GM23338 (cell line): ENCODE data around the gene MARCHF3. TPM values are rescaled to one million over a fixed set of nuclear protein-coding genes. Genes with fewer than 3 reads are reported as not detected.

ENCODE experiments used
- ATAC-seq: fragments of 200-7000 bp; cut with Tn5 transposase; 3 replicates; pipeline ENCODE4 v1.9.1; 2020
- DNase-seq: peaks from one replicate; pipeline ENCODE4 v3.0.0-alpha.2; 2015; ENCODE audit warnings: low spot score
- H2AFZ ChIP-seq: fragments of 200-600 bp; sonication (generic); 2 replicates; pipeline ENCODE4 v1.8.0; 2016; ENCODE audit warnings: antibody characterized with exemption, mild to moderate bottlenecking, moderate library complexity
- H3F3A ChIP-seq: fragments of 200-600 bp; sonication (generic); replicated peaks from 2 replicates; pipeline ENCODE4 v1.8.0; 2017; ENCODE audit warnings: antibody characterized with exemption, mixed run types, low read depth
- H3K27ac ChIP-seq: fragments of 200-600 bp; sonication (generic); 2 replicates; pipeline ENCODE4 v1.6.1; 2016; ENCODE audit warnings: low read depth
- H3K27me3 ChIP-seq: fragments of 200-600 bp; sonication (generic); 2 replicates; pipeline ENCODE4 v1.8.0; 2016; ENCODE audit warnings: mild to moderate bottlenecking, mixed run types, moderate library complexity; ENCODE audit not compliant: insufficient read depth
- H3K36me3 ChIP-seq: fragments of 200-600 bp; sonication (generic); 2 replicates; pipeline ENCODE4 v1.8.0; 2016; ENCODE audit warnings: mild to moderate bottlenecking; ENCODE audit not compliant: insufficient read depth
- H3K4me1 ChIP-seq: fragments of 200-600 bp; sonication (generic); 2 replicates; pipeline ENCODE4 v1.8.0; 2016; ENCODE audit warnings: mild to moderate bottlenecking, moderate library complexity; ENCODE audit not compliant: insufficient read depth
- H3K4me2 ChIP-seq: fragments of 200-600 bp; sonication (generic); 2 replicates; pipeline ENCODE4 v1.7.1; 2017; ENCODE audit warnings: mixed run types
- H3K4me3 ChIP-seq: fragments of 200-600 bp; sonication (generic); 2 replicates; pipeline ENCODE4 v1.6.1; 2016; ENCODE audit warnings: mixed run types
- H3K79me2 ChIP-seq: fragments of 200-600 bp; sonication (generic); replicated peaks from 2 replicates; pipeline ENCODE4 v1.8.0; 2017; ENCODE audit warnings: mild to moderate bottlenecking; ENCODE audit not compliant: insufficient read depth
- H3K9me2 ChIP-seq: fragments of 200-600 bp; sonication (generic); 2 replicates; pipeline ENCODE4 v1.8.0; 2017; ENCODE audit not compliant: insufficient read depth
- H4K20me1 ChIP-seq: fragments of 200-600 bp; sonication (generic); replicated peaks from 2 replicates; pipeline ENCODE4 v1.8.0; 2017; ENCODE audit warnings: mild to moderate bottlenecking; ENCODE audit not compliant: insufficient read depth
- H3K27ac Mint-ChIP-seq: 2 replicates; pipeline ENCODE4 v1.8.0; 2020; ENCODE audit warnings: inconsistent platforms, mild to moderate bottlenecking, moderate library complexity, mixed read lengths
- H3K27me3 Mint-ChIP-seq: 3 replicates; pipeline ENCODE4 v1.8.0; 2022; ENCODE audit warnings: low read depth, mild to moderate bottlenecking, moderate library complexity, mixed read lengths, inconsistent platforms; ENCODE audit not compliant: insufficient read depth, poor library complexity
- H3K36me3 Mint-ChIP-seq: 3 replicates; pipeline ENCODE4 v1.8.0; 2021; ENCODE audit warnings: low read depth, mild to moderate bottlenecking, inconsistent platforms, moderate library complexity, mixed read lengths
- H3K4me1 Mint-ChIP-seq: 3 replicates; pipeline ENCODE4 v1.8.0; 2020; ENCODE audit warnings: mild to moderate bottlenecking, inconsistent platforms, mixed read lengths
- H3K4me3 Mint-ChIP-seq: 3 replicates; pipeline ENCODE4 v1.8.0; 2021; ENCODE audit warnings: moderate library complexity, mild to moderate bottlenecking, inconsistent platforms, mixed read lengths
- H3K9me3 Mint-ChIP-seq: 3 replicates; pipeline ENCODE4 v1.8.0; 2020; ENCODE audit warnings: moderate library complexity, mild to moderate bottlenecking, inconsistent platforms, mixed read lengths
- CREB1 ChIP-seq: fragments of 250-450 bp; sonication (Bioruptor Pico); IDR thresholded peaks from 2 replicates; pipeline ENCODE4 v1.5.0; 2020; ENCODE audit warnings: low read depth, mild to moderate bottlenecking, moderate library complexity
- CTCF ChIP-seq, 2 experiments: fragments of 200-600 bp in 1 of 2; sonication (generic) in 1 of 2; conservative IDR thresholded peaks; 2 replicates each; pipeline versions ENCODE4 v1.5.1 to v1.6.1; 2016 to 2017; ENCODE audit warnings: antibody characterized with exemption in 2 of 2, low read depth in 2 of 2, mild to moderate bottlenecking in 2 of 2, moderate library complexity in 1 of 2
- ETS1 ChIP-seq: IDR thresholded peaks from 2 replicates; pipeline ENCODE4 v1.6.1; 2016; ENCODE audit warnings: antibody characterized with exemption
- EZH2 ChIP-seq: fragments of 200-600 bp; sonication (generic); IDR thresholded peaks from one replicate; pipeline ENCODE4 v1.8.0; 2017; ENCODE audit warnings: antibody characterized with exemption, mild to moderate bottlenecking, low read depth; ENCODE audit not compliant: unreplicated experiment
- EZH2phosphoT487 ChIP-seq: fragments of 200-600 bp; sonication (generic); IDR thresholded peaks from one replicate; pipeline ENCODE4 v1.8.1; 2018; ENCODE audit warnings: antibody characterized with exemption; ENCODE audit not compliant: unreplicated experiment
- JUNB ChIP-seq: IDR thresholded peaks from one replicate; pipeline ENCODE4 v1.6.1; 2016; ENCODE audit warnings: antibody characterized with exemption; ENCODE audit not compliant: unreplicated experiment
- NANOG ChIP-seq: IDR thresholded peaks from 2 replicates; pipeline ENCODE4 v1.6.1; 2016; ENCODE audit warnings: antibody characterized with exemption, borderline replicate concordance
- POLR2AphosphoS5 ChIP-seq: IDR thresholded peaks from 2 replicates; pipeline ENCODE4 v1.6.1; 2016; ENCODE audit warnings: antibody characterized with exemption, low read depth
- STAT1 ChIP-seq: IDR thresholded peaks from one replicate; pipeline ENCODE4 v1.6.1; 2016; ENCODE audit warnings: antibody characterized with exemption; ENCODE audit not compliant: unreplicated experiment
- ZNF114 ChIP-seq: fragments of 250-450 bp; sonication (Bioruptor Pico); IDR thresholded peaks from 2 replicates; pipeline ENCODE4 v1.5.0; 2020; ENCODE audit warnings: mild to moderate bottlenecking, moderate library complexity
- ZNF331 ChIP-seq: fragments of 250-450 bp; sonication (Bioruptor Pico); IDR thresholded peaks from 2 replicates; pipeline ENCODE4 v1.5.0; 2020; ENCODE audit warnings: low read depth, mild to moderate bottlenecking, moderate library complexity
- polyA plus RNA-seq: library from polyadenylated mRNA; unstranded; fragments of >200 nt; fragmentation: Nextera tagmentation; extraction: Ambion mirVana; gene quantifications from 2 replicates; pipeline ENCODE4 v1.2.1, GENCODE V29; 2016
- total RNA-seq: library from RNA; depleted of rRNA; stranded (reverse); fragments of >200 nt; shearing (Covaris generic); gene quantifications from 2 replicates; pipeline ENCODE4 v1.2.3, GENCODE V29; 2014
- TF ChIP-seq, protein P1 (sequence below): IDR thresholded peaks from one replicate; pipeline ENCODE4 v1.6.1; 2018; ENCODE audit warnings: antibody characterized with exemption; ENCODE audit not compliant: unreplicated experiment
- TF ChIP-seq, protein P2 (sequence below): fragments of 250-450 bp; sonication (Bioruptor Pico); IDR thresholded peaks from 2 replicates; pipeline ENCODE4 v1.5.0; 2020; ENCODE audit warnings: mild to moderate bottlenecking, moderate library complexity

The MARCHF3 gene
- total and polyA plus RNA-seq, 2 experiments from 2014 or later: 7.0 to 12.7 TPM

DNA sequence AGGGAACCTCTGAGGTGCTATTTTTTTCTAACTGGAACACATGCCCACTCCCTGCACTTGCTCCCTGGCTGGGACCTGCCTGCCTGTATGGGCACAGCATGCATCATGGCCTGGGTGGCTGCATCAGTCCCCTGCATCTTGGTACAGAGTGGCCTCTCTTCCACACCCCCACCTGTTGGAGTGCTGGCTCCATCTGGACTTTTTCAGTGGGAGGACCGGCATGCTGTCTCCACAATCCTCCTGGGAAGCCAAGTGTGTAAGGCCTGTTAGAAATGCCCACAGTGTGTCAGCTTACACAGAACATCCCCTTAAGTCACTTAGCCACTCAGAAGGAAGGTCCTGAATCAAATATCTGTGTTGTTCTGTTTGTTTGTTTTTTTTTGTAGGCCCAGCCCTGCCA lies 102.9 kb downstream of the MARCHF3 start:
- Mint-ChIP-seq H3K4me3 (no peak overlapping the region), H3K4me1 (peaks cover 23% of the 10 kb centered on the region), H3K27me3 (peaks cover 2% of the 10 kb centered on the region), H3K9me3 (no peaks in the 10 kb centered on the region), H3K27ac (no peak overlapping the region), H3K36me3 (no peaks in the 10 kb centered on the region)
- Histone ChIP-seq H3K4me2 (no peak overlapping the region), H4K20me1 (no peaks in the 10 kb centered on the region), H3K79me2 (0 out of 2 replicates have a peak, but pooled peaks cover 6% of the 10 kb centered on the region), H3K36me3 (no peaks in the 10 kb centered on the region), H3F3A (no peaks in the 10 kb centered on the region), H3K9me2 (peaks cover 6% of the 10 kb centered on the region; the same call in 1 of the 2 replicates), H3K27ac (no peak overlapping the region), H3K4me3 (no peak overlapping the region), H3K27me3 (no peaks in the 10 kb centered on the region), H2AFZ (no peak overlapping the region), H3K4me1 (peaks cover 25% of the 10 kb centered on the region)
- ATAC-seq (no peak), DNase-seq (no peak)
- TF ChIP-seq ZNF331 (no peak), EZH2phosphoT487 (no peak), ZNF114 (CRISPR knock-in tag) (no peak), JUNB (no peak), STAT1 (no peak), POLR2AphosphoS5 (no peak), CTCF (conservative IDR thresholded peaks at IDR 0.05; ENCODE audit: low read depth in 2 of 2) (no peak), CREB1 (CRISPR knock-in tag) (no peak), ETS1 (no peak), NANOG (no peak), EZH2 (no peak)
- TF ChIP-seq, protein P1, sequence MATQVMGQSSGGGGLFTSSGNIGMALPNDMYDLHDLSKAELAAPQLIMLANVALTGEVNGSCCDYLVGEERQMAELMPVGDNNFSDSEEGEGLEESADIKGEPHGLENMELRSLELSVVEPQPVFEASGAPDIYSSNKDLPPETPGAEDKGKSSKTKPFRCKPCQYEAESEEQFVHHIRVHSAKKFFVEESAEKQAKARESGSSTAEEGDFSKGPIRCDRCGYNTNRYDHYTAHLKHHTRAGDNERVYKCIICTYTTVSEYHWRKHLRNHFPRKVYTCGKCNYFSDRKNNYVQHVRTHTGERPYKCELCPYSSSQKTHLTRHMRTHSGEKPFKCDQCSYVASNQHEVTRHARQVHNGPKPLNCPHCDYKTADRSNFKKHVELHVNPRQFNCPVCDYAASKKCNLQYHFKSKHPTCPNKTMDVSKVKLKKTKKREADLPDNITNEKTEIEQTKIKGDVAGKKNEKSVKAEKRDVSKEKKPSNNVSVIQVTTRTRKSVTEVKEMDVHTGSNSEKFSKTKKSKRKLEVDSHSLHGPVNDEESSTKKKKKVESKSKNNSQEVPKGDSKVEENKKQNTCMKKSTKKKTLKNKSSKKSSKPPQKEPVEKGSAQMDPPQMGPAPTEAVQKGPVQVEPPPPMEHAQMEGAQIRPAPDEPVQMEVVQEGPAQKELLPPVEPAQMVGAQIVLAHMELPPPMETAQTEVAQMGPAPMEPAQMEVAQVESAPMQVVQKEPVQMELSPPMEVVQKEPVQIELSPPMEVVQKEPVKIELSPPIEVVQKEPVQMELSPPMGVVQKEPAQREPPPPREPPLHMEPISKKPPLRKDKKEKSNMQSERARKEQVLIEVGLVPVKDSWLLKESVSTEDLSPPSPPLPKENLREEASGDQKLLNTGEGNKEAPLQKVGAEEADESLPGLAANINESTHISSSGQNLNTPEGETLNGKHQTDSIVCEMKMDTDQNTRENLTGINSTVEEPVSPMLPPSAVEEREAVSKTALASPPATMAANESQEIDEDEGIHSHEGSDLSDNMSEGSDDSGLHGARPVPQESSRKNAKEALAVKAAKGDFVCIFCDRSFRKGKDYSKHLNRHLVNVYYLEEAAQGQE: no peak
- TF ChIP-seq, protein P2, sequence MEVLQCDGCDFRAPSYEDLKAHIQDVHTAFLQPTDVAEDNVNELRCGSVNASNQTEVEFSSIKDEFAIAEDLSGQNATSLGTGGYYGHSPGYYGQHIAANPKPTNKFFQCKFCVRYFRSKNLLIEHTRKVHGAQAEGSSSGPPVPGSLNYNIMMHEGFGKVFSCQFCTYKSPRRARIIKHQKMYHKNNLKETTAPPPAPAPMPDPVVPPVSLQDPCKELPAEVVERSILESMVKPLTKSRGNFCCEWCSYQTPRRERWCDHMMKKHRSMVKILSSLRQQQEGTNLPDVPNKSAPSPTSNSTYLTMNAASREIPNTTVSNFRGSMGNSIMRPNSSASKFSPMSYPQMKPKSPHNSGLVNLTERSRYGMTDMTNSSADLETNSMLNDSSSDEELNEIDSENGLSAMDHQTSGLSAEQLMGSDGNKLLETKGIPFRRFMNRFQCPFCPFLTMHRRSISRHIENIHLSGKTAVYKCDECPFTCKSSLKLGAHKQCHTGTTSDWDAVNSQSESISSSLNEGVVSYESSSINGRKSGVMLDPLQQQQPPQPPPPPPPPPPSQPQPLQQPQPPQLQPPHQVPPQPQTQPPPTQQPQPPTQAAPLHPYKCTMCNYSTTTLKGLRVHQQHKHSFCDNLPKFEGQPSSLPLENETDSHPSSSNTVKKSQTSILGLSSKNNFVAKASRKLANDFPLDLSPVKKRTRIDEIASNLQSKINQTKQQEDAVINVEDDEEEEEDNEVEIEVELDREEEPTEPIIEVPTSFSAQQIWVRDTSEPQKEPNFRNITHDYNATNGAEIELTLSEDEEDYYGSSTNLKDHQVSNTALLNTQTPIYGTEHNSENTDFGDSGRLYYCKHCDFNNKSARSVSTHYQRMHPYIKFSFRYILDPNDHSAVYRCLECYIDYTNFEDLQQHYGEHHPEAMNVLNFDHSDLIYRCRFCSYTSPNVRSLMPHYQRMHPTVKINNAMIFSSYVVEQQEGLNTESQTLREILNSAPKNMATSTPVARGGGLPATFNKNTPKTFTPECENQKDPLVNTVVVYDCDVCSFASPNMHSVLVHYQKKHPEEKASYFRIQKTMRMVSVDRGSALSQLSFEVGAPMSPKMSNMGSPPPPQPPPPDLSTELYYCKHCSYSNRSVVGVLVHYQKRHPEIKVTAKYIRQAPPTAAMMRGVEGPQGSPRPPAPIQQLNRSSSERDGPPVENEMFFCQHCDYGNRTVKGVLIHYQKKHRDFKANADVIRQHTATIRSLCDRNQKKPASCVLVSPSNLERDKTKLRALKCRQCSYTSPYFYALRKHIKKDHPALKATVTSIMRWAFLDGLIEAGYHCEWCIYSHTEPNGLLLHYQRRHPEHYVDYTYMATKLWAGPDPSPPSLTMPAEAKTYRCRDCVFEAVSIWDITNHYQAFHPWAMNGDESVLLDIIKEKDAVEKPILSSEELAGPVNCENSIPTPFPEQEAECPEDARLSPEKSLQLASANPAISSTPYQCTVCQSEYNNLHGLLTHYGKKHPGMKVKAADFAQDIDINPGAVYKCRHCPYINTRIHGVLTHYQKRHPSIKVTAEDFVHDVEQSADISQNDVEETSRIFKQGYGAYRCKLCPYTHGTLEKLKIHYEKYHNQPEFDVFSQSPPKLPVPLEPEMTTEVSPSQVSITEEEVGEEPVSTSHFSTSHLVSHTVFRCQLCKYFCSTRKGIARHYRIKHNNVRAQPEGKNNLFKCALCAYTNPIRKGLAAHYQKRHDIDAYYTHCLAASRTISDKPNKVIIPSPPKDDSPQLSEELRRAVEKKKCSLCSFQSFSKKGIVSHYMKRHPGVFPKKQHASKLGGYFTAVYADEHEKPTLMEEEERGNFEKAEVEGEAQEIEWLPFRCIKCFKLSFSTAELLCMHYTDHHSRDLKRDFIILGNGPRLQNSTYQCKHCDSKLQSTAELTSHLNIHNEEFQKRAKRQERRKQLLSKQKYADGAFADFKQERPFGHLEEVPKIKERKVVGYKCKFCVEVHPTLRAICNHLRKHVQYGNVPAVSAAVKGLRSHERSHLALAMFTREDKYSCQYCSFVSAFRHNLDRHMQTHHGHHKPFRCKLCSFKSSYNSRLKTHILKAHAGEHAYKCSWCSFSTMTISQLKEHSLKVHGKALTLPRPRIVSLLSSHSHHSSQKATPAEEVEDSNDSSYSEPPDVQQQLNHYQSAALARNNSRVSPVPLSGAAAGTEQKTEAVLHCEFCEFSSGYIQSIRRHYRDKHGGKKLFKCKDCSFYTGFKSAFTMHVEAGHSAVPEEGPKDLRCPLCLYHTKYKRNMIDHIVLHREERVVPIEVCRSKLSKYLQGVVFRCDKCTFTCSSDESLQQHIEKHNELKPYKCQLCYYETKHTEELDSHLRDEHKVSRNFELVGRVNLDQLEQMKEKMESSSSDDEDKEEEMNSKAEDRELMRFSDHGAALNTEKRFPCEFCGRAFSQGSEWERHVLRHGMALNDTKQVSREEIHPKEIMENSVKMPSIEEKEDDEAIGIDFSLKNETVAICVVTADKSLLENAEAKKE (CRISPR knock-in tag): no peak
